ENCODE results near the gene BOLL. TPM values are rescaled to one million over a fixed set of nuclear protein-coding genes. Genes with fewer than 3 reads are reported as not detected.

The BOLL gene
- total and polyA plus RNA-seq, 2 donors (not counting 1 experiment from before 2014, with no cell fraction given): not detected

DNA sequence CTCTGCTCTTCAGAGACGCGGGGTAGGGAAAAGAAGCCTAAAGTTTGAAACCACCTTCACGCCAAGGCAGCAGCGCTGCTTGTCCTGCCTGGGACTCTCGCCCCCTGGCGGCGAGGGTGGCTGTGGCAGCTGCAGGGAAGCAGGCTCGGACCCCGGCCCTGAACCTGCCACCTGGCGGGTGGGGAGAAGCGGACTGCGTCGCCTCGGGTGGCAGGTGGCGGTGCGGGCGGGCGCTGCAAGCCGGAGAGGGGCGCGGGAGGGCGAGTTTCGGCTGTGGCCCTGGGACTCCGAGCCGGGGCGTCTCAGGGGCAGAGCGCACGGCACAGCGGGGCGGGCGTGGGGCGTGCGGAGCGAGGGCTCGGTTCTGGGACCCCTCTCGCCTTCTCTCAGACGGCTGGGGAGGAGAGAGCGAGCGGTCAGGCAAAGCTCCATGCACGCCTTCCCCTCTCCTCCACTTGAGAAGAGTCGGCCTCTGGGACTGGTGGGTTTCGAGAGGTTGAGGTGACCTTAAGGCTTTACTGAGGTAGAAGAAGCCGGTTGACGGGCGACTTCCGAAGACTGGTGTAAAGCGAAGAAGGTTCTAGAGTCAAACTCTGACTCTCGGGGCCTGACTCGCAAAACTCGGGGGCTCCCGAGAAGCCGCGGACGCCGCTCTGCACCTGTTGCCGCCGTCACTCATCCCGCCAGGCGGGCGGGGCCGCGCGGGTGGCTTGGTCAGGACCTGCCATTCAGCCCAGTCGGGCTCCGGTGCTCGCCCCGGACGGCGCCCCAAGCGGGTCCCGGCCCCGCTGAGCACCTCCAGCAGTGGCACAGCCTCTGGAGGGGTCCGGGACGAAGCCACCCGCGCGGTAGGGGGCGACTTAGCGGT is 1.1 kb upstream of the BOLL start:
- no peaks in the 10 kb centered on the region for H3K36me3 ChIP-seq (ENCODE audit: control insufficient read depth, insufficient read depth, low read length)
- peak; percentile 41 for TF ChIP-seq EZH2 (IDR thresholded peaks at IDR 0.05; ENCODE audit: low read length, missing control alignments)
- TF ChIP-seq, protein P1, sequence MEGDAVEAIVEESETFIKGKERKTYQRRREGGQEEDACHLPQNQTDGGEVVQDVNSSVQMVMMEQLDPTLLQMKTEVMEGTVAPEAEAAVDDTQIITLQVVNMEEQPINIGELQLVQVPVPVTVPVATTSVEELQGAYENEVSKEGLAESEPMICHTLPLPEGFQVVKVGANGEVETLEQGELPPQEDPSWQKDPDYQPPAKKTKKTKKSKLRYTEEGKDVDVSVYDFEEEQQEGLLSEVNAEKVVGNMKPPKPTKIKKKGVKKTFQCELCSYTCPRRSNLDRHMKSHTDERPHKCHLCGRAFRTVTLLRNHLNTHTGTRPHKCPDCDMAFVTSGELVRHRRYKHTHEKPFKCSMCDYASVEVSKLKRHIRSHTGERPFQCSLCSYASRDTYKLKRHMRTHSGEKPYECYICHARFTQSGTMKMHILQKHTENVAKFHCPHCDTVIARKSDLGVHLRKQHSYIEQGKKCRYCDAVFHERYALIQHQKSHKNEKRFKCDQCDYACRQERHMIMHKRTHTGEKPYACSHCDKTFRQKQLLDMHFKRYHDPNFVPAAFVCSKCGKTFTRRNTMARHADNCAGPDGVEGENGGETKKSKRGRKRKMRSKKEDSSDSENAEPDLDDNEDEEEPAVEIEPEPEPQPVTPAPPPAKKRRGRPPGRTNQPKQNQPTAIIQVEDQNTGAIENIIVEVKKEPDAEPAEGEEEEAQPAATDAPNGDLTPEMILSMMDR (conservative IDR thresholded peaks at IDR 0.05 in 1 of 2, IDR thresholded peaks at IDR 0.05 in 1 of 2; ENCODE audit: low read depth in 1 of 2, low read length in 2 of 2): peak; percentile 33 to 56
- H3K4me1 ChIP-seq (ENCODE audit: control insufficient read depth, extremely low read depth, insufficient read depth, low read length): no peaks in the 10 kb centered on the region
- peak overlapping the region; percentile 80 for H3K4me2 ChIP-seq (ENCODE audit: extremely low read depth, insufficient read depth, low read length)
- H2AFZ ChIP-seq (ENCODE audit: low read length): peak overlapping the region; percentile 12
- H3K79me2 ChIP-seq (ENCODE audit: control insufficient read depth, insufficient read depth, low read length): no peaks in the 10 kb centered on the region
- H4K20me1 ChIP-seq (ENCODE audit: control insufficient read depth, extremely low read depth, insufficient read depth, low read length): no peaks in the 10 kb centered on the region
- peak overlapping the region; percentile 11 to 37 (median 21) for H3K4me3 ChIP-seq (replicated peaks in 1 of 4; ENCODE audit: control extremely low read depth in 1 of 4, insufficient read depth in 1 of 4, low read depth in 3 of 4, low read length in 4 of 4)
- no peaks in the 10 kb centered on the region for H3K9me3 ChIP-seq (ENCODE audit: control insufficient read depth, insufficient read depth, low read depth, low read length)
- DNase-seq (ENCODE audit: low read depth in 2 of 2): no peak
- peaks cover 5% of the 10 kb centered on the region for H3K27me3 ChIP-seq (ENCODE audit: control insufficient read depth, insufficient read depth, low read length)
- no peak overlapping the region for H3K9ac ChIP-seq (ENCODE audit: insufficient read depth, low read length)
- no peak overlapping the region for H3K27ac ChIP-seq (ENCODE audit: insufficient read depth, low read length)

DNA sequence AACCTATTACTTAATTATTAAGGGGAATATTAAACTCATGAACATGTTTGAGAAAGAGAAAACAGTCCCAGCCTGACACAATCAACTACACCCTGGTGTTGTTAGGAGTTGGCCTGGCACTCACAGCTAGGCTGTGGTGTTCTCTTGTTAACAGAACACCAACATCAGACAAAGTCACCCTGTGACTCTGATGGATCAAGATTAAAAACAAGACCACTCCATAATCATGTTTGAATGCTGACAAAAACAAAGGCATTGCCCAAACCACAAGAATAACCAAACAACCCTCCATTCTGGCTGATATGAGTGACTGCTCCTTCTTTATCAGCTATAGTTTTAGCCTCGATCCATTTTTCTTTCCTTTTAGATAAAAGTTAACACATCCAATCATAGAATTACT is 3.0 kb downstream of the BOLL start:
- no peak for DNase-seq (ENCODE audit: low read depth in 2 of 2)
- H4K20me1 ChIP-seq (ENCODE audit: control insufficient read depth, extremely low read depth, insufficient read depth, low read length): no peaks in the 10 kb centered on the region
- H2AFZ ChIP-seq (ENCODE audit: low read length): no peak overlapping the region
- H3K79me2 ChIP-seq (ENCODE audit: control insufficient read depth, insufficient read depth, low read length): no peaks in the 10 kb centered on the region
- H3K9me3 ChIP-seq (ENCODE audit: control insufficient read depth, insufficient read depth, low read depth, low read length): no peaks in the 10 kb centered on the region
- no peaks in the 10 kb centered on the region for H3K4me1 ChIP-seq (ENCODE audit: control insufficient read depth, extremely low read depth, insufficient read depth, low read length)
- no peak overlapping the region for H3K4me2 ChIP-seq (ENCODE audit: extremely low read depth, insufficient read depth, low read length)
- no peak overlapping the region for H3K9ac ChIP-seq (ENCODE audit: insufficient read depth, low read length)
- H3K36me3 ChIP-seq (ENCODE audit: control insufficient read depth, insufficient read depth, low read length): no peaks in the 10 kb centered on the region
- no peak overlapping the region for H3K4me3 ChIP-seq (replicated peaks in 1 of 4; ENCODE audit: control extremely low read depth in 1 of 4, insufficient read depth in 1 of 4, low read depth in 3 of 4, low read length in 4 of 4)
- H3K27ac ChIP-seq (ENCODE audit: insufficient read depth, low read length): no peak overlapping the region
- TF ChIP-seq, protein P1 (conservative IDR thresholded peaks at IDR 0.05 in 1 of 2, IDR thresholded peaks at IDR 0.05 in 1 of 2; ENCODE audit: low read depth in 1 of 2, low read length in 2 of 2): no peak
- no peak for TF ChIP-seq EZH2 (IDR thresholded peaks at IDR 0.05; ENCODE audit: low read length, missing control alignments)
- peaks cover 5% of the 10 kb centered on the region for H3K27me3 ChIP-seq (ENCODE audit: control insufficient read depth, insufficient read depth, low read length)

DNA sequence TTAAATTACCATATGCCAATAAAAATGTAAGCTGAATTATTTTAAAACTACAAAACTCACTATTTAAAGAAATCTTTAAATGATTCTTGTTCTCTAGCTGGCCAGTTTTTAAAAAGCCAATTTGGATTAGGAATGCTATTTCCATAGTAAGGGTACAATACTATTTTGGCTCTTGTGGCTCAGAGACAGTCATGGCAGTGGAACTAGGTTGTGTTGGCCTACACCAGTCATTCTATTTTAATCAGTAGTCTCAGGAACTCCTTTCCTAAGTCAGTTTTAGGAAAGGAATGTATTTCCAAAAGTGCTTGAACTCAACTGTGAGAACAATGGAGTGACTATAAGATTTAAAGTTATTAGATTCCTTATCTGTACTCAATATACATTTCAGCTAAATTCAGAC is 5.9 kb downstream of the BOLL start:
- TF ChIP-seq, protein P1 (conservative IDR thresholded peaks at IDR 0.05 in 1 of 2, IDR thresholded peaks at IDR 0.05 in 1 of 2; ENCODE audit: low read depth in 1 of 2, low read length in 2 of 2): no peak
- no peaks in the 10 kb centered on the region for H3K27me3 ChIP-seq (ENCODE audit: control insufficient read depth, insufficient read depth, low read length)
- H3K79me2 ChIP-seq (ENCODE audit: control insufficient read depth, insufficient read depth, low read length): no peaks in the 10 kb centered on the region
- no peak overlapping the region for H2AFZ ChIP-seq (ENCODE audit: low read length)
- H3K4me1 ChIP-seq (ENCODE audit: control insufficient read depth, extremely low read depth, insufficient read depth, low read length): no peaks in the 10 kb centered on the region
- no peak overlapping the region for H3K4me3 ChIP-seq (replicated peaks in 1 of 4; ENCODE audit: control extremely low read depth in 1 of 4, insufficient read depth in 1 of 4, low read depth in 3 of 4, low read length in 4 of 4)
- no peaks in the 10 kb centered on the region for H3K9me3 ChIP-seq (ENCODE audit: control insufficient read depth, insufficient read depth, low read depth, low read length)
- no peak for DNase-seq (ENCODE audit: low read depth in 2 of 2)
- no peak overlapping the region for H3K27ac ChIP-seq (ENCODE audit: insufficient read depth, low read length)
- no peaks in the 10 kb centered on the region for H4K20me1 ChIP-seq (ENCODE audit: control insufficient read depth, extremely low read depth, insufficient read depth, low read length)
- H3K4me2 ChIP-seq (ENCODE audit: extremely low read depth, insufficient read depth, low read length): no peak overlapping the region
- no peak overlapping the region for H3K9ac ChIP-seq (ENCODE audit: insufficient read depth, low read length)
- H3K36me3 ChIP-seq (ENCODE audit: control insufficient read depth, insufficient read depth, low read length): no peaks in the 10 kb centered on the region

Data from fibroblast of lung (primary cell).